Measurements from ENCODE around the gene PUS1. TPM values are rescaled to one million over a fixed set of nuclear protein-coding genes. Genes with fewer than 3 reads are reported as not detected.

Gene PUS1
- total and polyA plus RNA-seq, 2 donors (not counting 1 experiment from before 2014, with no cell fraction given): 50.1 to 99.5 TPM

DNA sequence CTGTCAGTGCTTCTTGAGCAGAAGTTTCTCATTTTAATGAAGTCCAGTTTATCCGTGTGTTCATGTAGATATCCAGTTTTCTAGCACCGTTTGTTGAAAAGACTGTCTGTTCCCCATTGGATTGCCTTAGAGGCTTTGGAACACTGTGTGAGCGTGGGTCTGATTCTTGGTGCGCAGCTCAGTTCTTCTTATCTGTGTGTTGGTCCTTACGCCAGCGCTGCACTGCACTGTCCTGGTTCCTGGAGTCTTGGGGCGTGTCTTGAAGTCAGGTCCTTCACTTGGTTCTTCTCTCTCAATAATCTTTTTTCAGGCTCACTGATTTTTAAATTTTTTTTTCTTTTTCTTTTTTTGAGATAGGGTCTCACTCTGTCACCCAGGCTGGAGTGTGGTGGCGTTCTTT is 46.2 kb downstream of the PUS1 start:
- ChIA-PET CTCF (no interaction called here), POLR2A (no interaction called here)
- TF ChIP-seq, protein P1, sequence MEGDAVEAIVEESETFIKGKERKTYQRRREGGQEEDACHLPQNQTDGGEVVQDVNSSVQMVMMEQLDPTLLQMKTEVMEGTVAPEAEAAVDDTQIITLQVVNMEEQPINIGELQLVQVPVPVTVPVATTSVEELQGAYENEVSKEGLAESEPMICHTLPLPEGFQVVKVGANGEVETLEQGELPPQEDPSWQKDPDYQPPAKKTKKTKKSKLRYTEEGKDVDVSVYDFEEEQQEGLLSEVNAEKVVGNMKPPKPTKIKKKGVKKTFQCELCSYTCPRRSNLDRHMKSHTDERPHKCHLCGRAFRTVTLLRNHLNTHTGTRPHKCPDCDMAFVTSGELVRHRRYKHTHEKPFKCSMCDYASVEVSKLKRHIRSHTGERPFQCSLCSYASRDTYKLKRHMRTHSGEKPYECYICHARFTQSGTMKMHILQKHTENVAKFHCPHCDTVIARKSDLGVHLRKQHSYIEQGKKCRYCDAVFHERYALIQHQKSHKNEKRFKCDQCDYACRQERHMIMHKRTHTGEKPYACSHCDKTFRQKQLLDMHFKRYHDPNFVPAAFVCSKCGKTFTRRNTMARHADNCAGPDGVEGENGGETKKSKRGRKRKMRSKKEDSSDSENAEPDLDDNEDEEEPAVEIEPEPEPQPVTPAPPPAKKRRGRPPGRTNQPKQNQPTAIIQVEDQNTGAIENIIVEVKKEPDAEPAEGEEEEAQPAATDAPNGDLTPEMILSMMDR (IDR thresholded peaks at IDR 0.05): no peak
- H3K27ac ChIP-seq (ENCODE audit: low read length in 2 of 2): no peak overlapping the region
- 97% methylated on average over 6 of the region's 8 CpGs for WGBS (ENCODE audit: insufficient coverage)
- H2AFZ ChIP-seq (ENCODE audit: insufficient read depth, low read depth, low read length, poor library complexity, severe bottlenecking): no peak overlapping the region
- intact Hi-C loops (cut with micrococcal nuclease): no loop called here
- peaks cover 66% of the 10 kb centered on the region for H4K20me1 ChIP-seq (ENCODE audit: control insufficient read depth, insufficient read depth, low read length, poor library complexity, severe bottlenecking)
- Mint-ChIP-seq H3K27me3 (no peaks in the 10 kb centered on the region), H3K9me3 (ENCODE audit: insufficient read depth) (no peaks in the 10 kb centered on the region), H3K4me3 (no peak overlapping the region), H3K4me1 (peaks cover 13% of the 10 kb centered on the region), H3K27ac (no peak overlapping the region)
- no peaks in the 10 kb centered on the region for H3K9me3 ChIP-seq (ENCODE audit: control extremely low read depth in 1 of 3, control insufficient read depth in 2 of 3, insufficient read depth in 1 of 3, low read length in 2 of 3)
- DNase-seq (no peak), ATAC-seq (ENCODE audit: low read depth) (no peak)
- H3K79me2 ChIP-seq (ENCODE audit: control insufficient read depth, insufficient read depth, low read length): peaks cover 86% of the 10 kb centered on the region
- no peaks in the 10 kb centered on the region for H3K4me1 ChIP-seq (ENCODE audit: control insufficient read depth in 2 of 2, insufficient read depth in 2 of 2, low read length in 2 of 2)
- no peak overlapping the region for H3K4me2 ChIP-seq (replicated peaks; ENCODE audit: low read depth, low read length, poor library complexity, severe bottlenecking)
- peaks cover 4 to 22% of the 10 kb centered on the region in 2 experiments for H3K36me3 ChIP-seq (replicated peaks in 1 of 2; ENCODE audit: control extremely low read depth in 1 of 2, control insufficient read depth in 1 of 2, extremely low read depth in 1 of 2, insufficient read depth in 2 of 2, low read length in 1 of 2)
- no peak overlapping the region for H3K9ac ChIP-seq (ENCODE audit: low read length)
- H3K27me3 ChIP-seq (replicated peaks in 1 of 4; ENCODE audit: control extremely low read depth in 1 of 4, control insufficient read depth in 3 of 4, insufficient read depth in 4 of 4, low read length in 3 of 4): no peaks in the 10 kb centered on the region
- H3K4me3 ChIP-seq (ENCODE audit: control extremely low read depth in 1 of 5, extremely low read depth in 1 of 5, insufficient read depth in 1 of 5, low read depth in 2 of 5, low read length in 4 of 5): no peak overlapping the region

DNA sequence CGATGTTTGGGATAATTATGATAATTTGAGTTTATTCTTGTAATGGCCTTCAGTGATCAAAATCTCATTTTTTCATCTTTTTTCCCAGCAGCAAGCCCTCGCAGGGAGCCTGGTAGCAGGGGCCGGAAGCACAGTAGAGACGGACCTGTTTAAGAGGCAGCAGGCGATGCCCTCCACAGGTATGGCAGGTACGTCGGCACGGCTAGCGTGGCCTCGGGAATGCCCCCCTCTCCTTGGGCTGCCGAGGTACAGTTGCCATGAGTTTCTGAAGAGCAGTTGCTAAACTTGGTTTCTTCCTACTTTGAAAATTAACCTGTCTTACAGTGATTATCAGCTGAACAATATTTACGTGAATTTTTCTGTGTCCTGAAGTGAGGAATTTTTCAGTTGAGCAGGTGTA is 50.5 kb downstream of the PUS1 start:
- peaks cover 53% of the 10 kb centered on the region for H4K20me1 ChIP-seq (ENCODE audit: control insufficient read depth, insufficient read depth, low read length, poor library complexity, severe bottlenecking)
- H3K36me3 ChIP-seq (replicated peaks in 1 of 2; ENCODE audit: control extremely low read depth in 1 of 2, control insufficient read depth in 1 of 2, extremely low read depth in 1 of 2, insufficient read depth in 2 of 2, low read length in 1 of 2): peaks cover 0 to 56% of the 10 kb centered on the region in 2 experiments
- H3K9me3 ChIP-seq (ENCODE audit: control extremely low read depth in 1 of 3, control insufficient read depth in 2 of 3, insufficient read depth in 1 of 3, low read length in 2 of 3): no peaks in the 10 kb centered on the region
- H3K4me3 ChIP-seq (ENCODE audit: control extremely low read depth in 1 of 5, extremely low read depth in 1 of 5, insufficient read depth in 1 of 5, low read depth in 2 of 5, low read length in 4 of 5): no peak overlapping the region
- Mint-ChIP-seq H3K27me3 (no peaks in the 10 kb centered on the region), H3K9me3 (ENCODE audit: insufficient read depth) (no peaks in the 10 kb centered on the region), H3K4me3 (no peak overlapping the region), H3K27ac (no peak overlapping the region), H3K4me1 (peaks cover 3% of the 10 kb centered on the region)
- CTCF ChIA-PET: no interaction called here
- no peak overlapping the region for H3K27ac ChIP-seq (ENCODE audit: low read length in 2 of 2)
- intact Hi-C loops (cut with micrococcal nuclease): no loop called here
- no peak for ATAC-seq (ENCODE audit: low read depth)
- H3K4me2 ChIP-seq (replicated peaks; ENCODE audit: low read depth, low read length, poor library complexity, severe bottlenecking): no peak overlapping the region
- no peak for DNase-seq
- WGBS (ENCODE audit: insufficient coverage): 99% methylated on average over 8 of the region's 12 CpGs
- H3K9ac ChIP-seq (ENCODE audit: low read length): no peak overlapping the region
- POLR2A ChIA-PET: no interaction called here
- no peaks in the 10 kb centered on the region for H3K27me3 ChIP-seq (replicated peaks in 1 of 4; ENCODE audit: control extremely low read depth in 1 of 4, control insufficient read depth in 3 of 4, insufficient read depth in 4 of 4, low read length in 3 of 4)
- no peak overlapping the region for H2AFZ ChIP-seq (ENCODE audit: insufficient read depth, low read depth, low read length, poor library complexity, severe bottlenecking)
- TF ChIP-seq EZH2 (IDR thresholded peaks at IDR 0.05; ENCODE audit: borderline replicate concordance, insufficient read depth, low read depth, low read length, poor library complexity, severe bottlenecking): no peak
- TF ChIP-seq, protein P1 (IDR thresholded peaks at IDR 0.05): no peak
- H3K4me1 ChIP-seq (ENCODE audit: control insufficient read depth in 2 of 2, insufficient read depth in 2 of 2, low read length in 2 of 2): no peaks in the 10 kb centered on the region
- H3K79me2 ChIP-seq (ENCODE audit: control insufficient read depth, insufficient read depth, low read length): peaks cover 47% of the 10 kb centered on the region
